GM12865 (cell line): ENCODE results near the gene MCCC1.
A peak's percentile ranks its signal among the peaks of the same experiment; 100 is the strongest.
"Not testable (repeated sequence)": the region's sequence is repeated elsewhere in the genome, so short reads cannot be mapped to it uniquely, and the experiment has no call there.

Experiments
- DNase-seq: peaks from one replicate; pipeline ENCODE4 v3.0.0; 2010; ENCODE audit warnings: low read depth
- H3K4me3 ChIP-seq: 2 replicates; pipeline ENCODE4 v1.5.1; 2011; ENCODE audit warnings: mild to moderate bottlenecking, low read depth, low read length, control low read depth
- TF ChIP-seq, protein P1 (sequence below): IDR thresholded peaks from 2 replicates; pipeline ENCODE4 v1.5.1; 2011; ENCODE audit warnings: low read length, control low read depth, low read depth, inconsistent platforms; ENCODE audit not compliant: insufficient read depth; ENCODE audit errors: missing control alignments

MCCC1 gene

GRCh38 chr3:183117056-183117455, 17.8 kb upstream of the MCCC1 start:
- no peak overlapping the region for H3K4me3 ChIP-seq
- no peak for DNase-seq
- TF ChIP-seq, protein P1, sequence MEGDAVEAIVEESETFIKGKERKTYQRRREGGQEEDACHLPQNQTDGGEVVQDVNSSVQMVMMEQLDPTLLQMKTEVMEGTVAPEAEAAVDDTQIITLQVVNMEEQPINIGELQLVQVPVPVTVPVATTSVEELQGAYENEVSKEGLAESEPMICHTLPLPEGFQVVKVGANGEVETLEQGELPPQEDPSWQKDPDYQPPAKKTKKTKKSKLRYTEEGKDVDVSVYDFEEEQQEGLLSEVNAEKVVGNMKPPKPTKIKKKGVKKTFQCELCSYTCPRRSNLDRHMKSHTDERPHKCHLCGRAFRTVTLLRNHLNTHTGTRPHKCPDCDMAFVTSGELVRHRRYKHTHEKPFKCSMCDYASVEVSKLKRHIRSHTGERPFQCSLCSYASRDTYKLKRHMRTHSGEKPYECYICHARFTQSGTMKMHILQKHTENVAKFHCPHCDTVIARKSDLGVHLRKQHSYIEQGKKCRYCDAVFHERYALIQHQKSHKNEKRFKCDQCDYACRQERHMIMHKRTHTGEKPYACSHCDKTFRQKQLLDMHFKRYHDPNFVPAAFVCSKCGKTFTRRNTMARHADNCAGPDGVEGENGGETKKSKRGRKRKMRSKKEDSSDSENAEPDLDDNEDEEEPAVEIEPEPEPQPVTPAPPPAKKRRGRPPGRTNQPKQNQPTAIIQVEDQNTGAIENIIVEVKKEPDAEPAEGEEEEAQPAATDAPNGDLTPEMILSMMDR, result no peak

- TF ChIP-seq, protein P1, result no peak
- H3K4me3 ChIP-seq, result peak overlapping the region; percentile 49
- peak; percentile 94 for DNase-seq
Measured at GRCh38 chr3:183116025-183116614, 16.8 kb upstream of the MCCC1 start.

DNA sequence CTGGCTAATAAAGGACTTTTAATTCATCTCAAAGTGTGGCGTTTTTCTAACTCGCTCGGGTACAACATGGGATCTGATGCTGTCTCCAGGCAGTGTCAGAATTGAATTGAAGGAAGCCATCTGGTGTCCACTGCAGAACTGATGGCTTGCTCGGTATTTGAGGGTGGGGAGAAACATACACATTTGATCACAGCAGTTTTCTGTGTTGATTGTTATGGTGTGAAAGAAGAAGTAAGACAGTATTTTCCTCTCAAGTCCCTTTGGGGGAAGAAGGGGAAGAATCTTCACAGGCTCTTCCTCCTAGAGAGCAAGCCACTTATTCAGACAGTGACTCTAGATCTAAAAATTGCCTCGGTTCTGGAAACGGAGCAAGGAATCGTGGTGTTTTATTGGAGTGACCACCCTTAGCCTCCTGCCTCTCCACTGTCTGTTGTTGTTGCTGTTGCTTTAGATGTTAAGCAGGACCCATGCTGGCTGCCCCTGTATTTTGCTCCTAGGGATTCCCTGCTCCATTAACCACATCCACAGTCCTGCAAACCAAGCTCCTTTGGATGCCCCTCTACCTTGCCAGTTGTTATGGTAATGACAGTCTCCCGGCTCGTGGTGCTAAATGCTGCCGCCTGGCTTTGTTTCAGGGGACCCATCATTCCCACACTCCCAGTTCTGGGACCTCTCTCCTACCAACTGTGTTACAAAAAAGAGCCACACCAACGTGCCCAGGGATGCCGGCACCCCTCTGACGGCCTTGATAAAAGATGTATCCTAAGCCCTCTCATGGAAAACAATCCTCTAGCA, 15.3 kb upstream of the MCCC1 start:
- no peak overlapping the region for H3K4me3 ChIP-seq
- DNase-seq, result no peak
- TF ChIP-seq, protein P1, result no peak

DNA sequence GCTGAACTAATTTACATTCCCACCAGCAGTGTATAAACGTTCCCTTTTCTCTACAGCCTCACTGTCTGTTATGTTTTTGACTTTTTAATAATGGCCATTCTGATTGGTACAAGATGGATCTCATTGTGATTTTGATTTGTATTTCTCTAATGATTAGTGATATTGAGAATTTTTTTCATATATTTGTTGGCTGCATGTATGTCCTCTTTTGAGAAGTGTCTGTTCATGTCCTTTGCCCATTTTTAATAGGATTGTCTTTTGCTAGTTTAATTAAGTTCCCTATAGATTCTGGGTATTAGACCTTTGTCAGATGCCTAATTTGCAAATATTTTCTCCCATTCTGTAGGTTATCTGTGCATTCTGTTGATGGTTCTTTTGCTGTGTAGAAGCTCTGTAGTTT, 10.6 kb upstream of the MCCC1 start:
- not testable (repeated sequence) for DNase-seq, H3K4me3 ChIP-seq

- TF ChIP-seq, protein P1, result no peak
- DNase-seq, result no peak
- H3K4me3 ChIP-seq, result no peak overlapping the region
Measured at GRCh38 chr3:183108470-183108869, 9.2 kb upstream of the MCCC1 start.

DNA sequence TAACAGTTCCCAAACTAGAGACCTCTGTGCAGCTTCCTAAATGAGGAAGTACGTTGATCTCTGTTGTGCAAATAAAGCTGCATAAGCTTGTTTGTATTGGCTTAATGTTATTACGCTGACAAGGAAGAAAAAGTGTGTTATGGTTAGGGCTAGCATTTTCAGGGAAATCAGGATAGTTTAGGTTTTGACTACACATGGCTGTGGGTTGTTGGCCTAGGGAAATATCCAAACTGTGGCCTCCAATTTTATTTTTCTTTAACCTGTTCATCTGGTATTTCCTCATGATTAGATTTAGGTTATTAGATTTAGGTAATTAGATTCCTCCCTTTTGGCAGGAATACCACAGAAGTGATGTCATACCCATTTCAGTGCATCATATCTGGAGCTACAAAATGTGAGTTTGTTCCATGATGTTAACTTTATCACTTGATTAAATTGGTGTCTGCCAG, 8.7 kb upstream of the MCCC1 start:
- TF ChIP-seq, protein P1, result no peak
- H3K4me3 ChIP-seq, result no peak overlapping the region
- DNase-seq, result no peak

- H3K4me3 ChIP-seq, DNase-seq: not testable (repeated sequence)
Measured at GRCh38 chr3:183107372-183107771, 8.1 kb upstream of the MCCC1 start.

GRCh38 chr3:183106635-183107034, 7.3 kb upstream of the MCCC1 start:
- no peak for DNase-seq
- H3K4me3 ChIP-seq, result no peak overlapping the region
- TF ChIP-seq, protein P1, result no peak

GRCh38 chr3:183103950-183104349, 4.7 kb upstream of the MCCC1 start:
- not testable (repeated sequence) for DNase-seq, H3K4me3 ChIP-seq

DNA sequence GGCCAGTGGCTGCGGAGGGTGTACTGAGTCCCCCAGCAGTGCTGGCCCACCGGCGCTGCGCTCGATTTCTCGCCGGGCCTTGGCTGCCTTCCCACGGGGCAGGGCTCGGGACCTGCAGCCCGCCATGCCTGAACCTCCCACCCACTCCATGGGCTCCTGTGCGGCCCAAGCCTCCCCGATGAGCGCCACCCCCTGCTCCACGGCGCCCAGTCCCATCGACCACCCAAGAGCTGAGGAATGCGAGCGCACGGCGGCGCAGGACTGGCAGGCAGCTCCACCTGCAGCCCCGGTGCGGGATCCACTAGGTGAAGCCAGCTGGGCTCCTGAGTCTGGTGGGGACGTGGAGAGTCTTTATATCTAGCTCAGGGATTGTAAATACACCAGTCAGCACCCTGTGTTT, 1.7 kb upstream of the MCCC1 start:
- DNase-seq, H3K4me3 ChIP-seq: not testable (repeated sequence)
